ENCODE data around the gene MKRN2OS. TPM values are rescaled to one million over a fixed set of nuclear protein-coding genes. Genes with fewer than 3 reads are reported as not detected.

The MKRN2OS gene
- total RNA-seq, 1 donor = not detected

- peak; percentile 95 for DNase-seq (ENCODE audit: low read depth)
- no peak overlapping the region for H3K4me3 ChIP-seq (ENCODE audit: low read depth, low read length)
- no peak for TF ChIP-seq CTCF (IDR thresholded peaks at IDR 0.05; ENCODE audit: insufficient read depth, low read length)
Observed at GRCh38 chr3:12508291-12508700, 37.0 kb downstream of the MKRN2OS start.

- peak; percentile 66 for DNase-seq (ENCODE audit: low read depth)
- H3K4me3 ChIP-seq (ENCODE audit: low read depth, low read length) = no peak overlapping the region
- no peak for TF ChIP-seq CTCF (IDR thresholded peaks at IDR 0.05; ENCODE audit: insufficient read depth, low read length)
Observed at GRCh38 chr3:12507591-12508281, 37.6 kb downstream of the MKRN2OS start.

GRCh38 chr3:12506201-12506709, 39.0 kb downstream of the MKRN2OS start:
- H3K4me3 ChIP-seq (ENCODE audit: low read depth, low read length) = no peak overlapping the region
- no peak for TF ChIP-seq CTCF (IDR thresholded peaks at IDR 0.05; ENCODE audit: insufficient read depth, low read length)
- DNase-seq (ENCODE audit: low read depth) = no peak

GRCh38 chr3:12503126-12503957, 42.0 kb downstream of the MKRN2OS start:
- DNase-seq (ENCODE audit: low read depth) = no peak
- no peak for TF ChIP-seq CTCF (IDR thresholded peaks at IDR 0.05; ENCODE audit: insufficient read depth, low read length)
- no peak overlapping the region for H3K4me3 ChIP-seq (ENCODE audit: low read depth, low read length)

- DNase-seq (ENCODE audit: low read depth) = peak; percentile 78
- no peak overlapping the region for H3K4me3 ChIP-seq (ENCODE audit: low read depth, low read length)
- TF ChIP-seq CTCF (IDR thresholded peaks at IDR 0.05; ENCODE audit: insufficient read depth, low read length) = no peak
Observed at GRCh38 chr3:12501360-12502020, 43.8 kb downstream of the MKRN2OS start.

- H3K4me3 ChIP-seq (ENCODE audit: low read depth, low read length) = no peak overlapping the region
- no peak for DNase-seq (ENCODE audit: low read depth)
- no peak for TF ChIP-seq CTCF (IDR thresholded peaks at IDR 0.05; ENCODE audit: insufficient read depth, low read length)
Observed at GRCh38 chr3:12499474-12499873, 45.8 kb downstream of the MKRN2OS start.

Data from fibroblast of the aortic adventitia (primary cell).